IMR-90 (cell line): ENCODE results near the gene TRIM22. TPM values are rescaled to one million over a fixed set of nuclear protein-coding genes. Genes with fewer than 3 reads are reported as not detected.

Experiments
- ATAC-seq: fragments of 200-7000 bp; cut with Tn5 transposase; 2 replicates; pipeline ENCODE4 v1.9.1; 2020; ENCODE audit warnings: low read depth, mild to moderate bottlenecking, moderate library complexity
- BruUV-seq: library from RNA; stranded (reverse); fragments of 400-500 nt; replicated peaks from 2 replicates; lab custom pipeline; 2021; lab: Mats Ljungman, UMichigan
- CTCF ChIA-PET: fragments of 300-600 bp; formaldehyde crosslinking; extraction: SDS; loops from one replicate; lab custom pipeline; 2021; ENCODE audit warnings: antibody characterized with exemption; lab: Yijun Ruan, JAX
- POLR2A ChIA-PET: fragments of 300-600 bp; sonication (Branson Sonifier 250); formaldehyde crosslinking; loops from one replicate; lab custom pipeline; 2022; ENCODE audit warnings: antibody characterized with exemption; ENCODE audit not compliant: unreplicated experiment; lab: Charles Lee
- DNase-seq: peaks from one replicate; pipeline ENCODE4 v3.0.0; 2013
- H2AFZ ChIP-seq: replicated peaks from 2 replicates; pipeline ENCODE3; 2013; ENCODE audit warnings: low read length, mild to moderate bottlenecking; ENCODE audit not compliant: poor library complexity
- H2AK5ac ChIP-seq: 2 replicates; pipeline ENCODE4 v1.6.1; 2013; ENCODE audit warnings: low read depth, low read length, inconsistent platforms
- H2AK9ac ChIP-seq: replicated peaks from 2 replicates; pipeline ENCODE3; 2013; ENCODE audit warnings: mild to moderate bottlenecking, low read depth, low read length, moderate library complexity; ENCODE audit not compliant: poor library complexity
- H2BK120ac ChIP-seq: 2 replicates; pipeline ENCODE4 v1.6.1; 2013; ENCODE audit warnings: low read depth, low read length, inconsistent platforms
- H2BK15ac ChIP-seq: 3 replicates; pipeline ENCODE4 v1.6.1; 2013; ENCODE audit warnings: low read depth, low read length, inconsistent platforms
- H2BK20ac ChIP-seq: 2 replicates; pipeline ENCODE4 v1.6.1; 2013; ENCODE audit warnings: low read depth, mild to moderate bottlenecking, inconsistent platforms, low read length, moderate library complexity
- H2BK5ac ChIP-seq: 2 replicates; pipeline ENCODE4 v1.6.1; 2013; ENCODE audit warnings: mild to moderate bottlenecking, low read depth, low read length, inconsistent platforms; ENCODE audit not compliant: poor library complexity, severe bottlenecking
- H3K14ac ChIP-seq: replicated peaks from 2 replicates; pipeline ENCODE4 v1.6.1; 2013; ENCODE audit warnings: low read depth, low read length, inconsistent platforms
- H3K18ac ChIP-seq: 2 replicates; pipeline ENCODE4 v1.6.1; 2013; ENCODE audit warnings: low read depth, low read length, control low read depth
- H3K23ac ChIP-seq: 2 replicates; pipeline ENCODE4 v1.6.1; 2013; ENCODE audit warnings: low read depth, low read length, inconsistent platforms
- H3K27ac ChIP-seq: 2 replicates; pipeline ENCODE4 v1.5.1; 2013; ENCODE audit warnings: mild to moderate bottlenecking, control low read depth, low read length; ENCODE audit not compliant: insufficient read depth
- H3K27me3 ChIP-seq: 2 replicates; pipeline ENCODE4 v1.6.1; 2013; ENCODE audit warnings: low read length; ENCODE audit not compliant: control insufficient read depth, insufficient read depth
- H3K36me3 ChIP-seq: 2 replicates; pipeline ENCODE4 v1.6.1; 2013; ENCODE audit warnings: low read length, mixed read lengths; ENCODE audit not compliant: control insufficient read depth, insufficient read depth
- H3K4ac ChIP-seq: 2 replicates; pipeline ENCODE4 v1.6.1; 2013; ENCODE audit warnings: low read depth, low read length, inconsistent platforms
- H3K4me1 ChIP-seq: 2 replicates; pipeline ENCODE4 v1.6.1; 2013; ENCODE audit warnings: low read length, mixed read lengths; ENCODE audit not compliant: control insufficient read depth, insufficient read depth
- H3K4me2 ChIP-seq: 2 replicates; pipeline ENCODE4 v1.6.1; 2013; ENCODE audit warnings: low read depth, mild to moderate bottlenecking, control low read depth, low read length, moderate library complexity
- H3K4me3 ChIP-seq: 2 replicates; pipeline ENCODE4 v1.5.1; 2013; ENCODE audit warnings: low read depth, mild to moderate bottlenecking, control low read depth, low read length, moderate library complexity; ENCODE audit not compliant: insufficient read depth
- H3K56ac ChIP-seq: 2 replicates; pipeline ENCODE4 v1.6.1; 2013; ENCODE audit warnings: low read length, inconsistent platforms; ENCODE audit not compliant: insufficient read depth; ENCODE audit errors: extremely low read depth
- H3K79me1 ChIP-seq, 2 experiments: 2 replicates each; pipeline ENCODE4 v1.6.1; 2013; ENCODE audit warnings: low read length in 2 of 2, inconsistent platforms in 1 of 2, low read depth in 1 of 2
- H3K9ac ChIP-seq: 2 replicates; pipeline ENCODE4 v1.6.1; 2013; ENCODE audit warnings: low read depth, low read length, control low read depth
- H3K9me1 ChIP-seq: 2 replicates; pipeline ENCODE4 v1.6.1; 2013; ENCODE audit warnings: low read length, inconsistent platforms; ENCODE audit not compliant: insufficient read depth
- H3K9me3 ChIP-seq: 2 replicates; pipeline ENCODE4 v1.6.1; 2013; ENCODE audit warnings: low read length; ENCODE audit not compliant: control insufficient read depth, insufficient read depth
- H4K20me1 ChIP-seq: 2 replicates; pipeline ENCODE4 v1.6.1; 2013; ENCODE audit warnings: low read length, inconsistent platforms; ENCODE audit not compliant: insufficient read depth
- H4K5ac ChIP-seq: 2 replicates; pipeline ENCODE4 v1.6.1; 2013; ENCODE audit warnings: mild to moderate bottlenecking, low read depth, low read length, control low read depth
- H4K8ac ChIP-seq, 2 experiments: 2 replicates each; pipeline ENCODE4 v1.6.1; 2013; ENCODE audit warnings: low read depth in 2 of 2, low read length in 2 of 2, control low read depth in 1 of 2, inconsistent platforms in 1 of 2
- H4K91ac ChIP-seq: 2 replicates; pipeline ENCODE4 v1.6.1; 2013; ENCODE audit warnings: low read depth, low read length, inconsistent platforms; ENCODE audit not compliant: insufficient read depth
- CEBPB ChIP-seq: IDR thresholded peaks from 2 replicates; pipeline ENCODE4 v1.6.1; 2012; ENCODE audit warnings: low read depth, low read length, improper control_type of control experiment
- MAFK ChIP-seq: IDR thresholded peaks from 2 replicates; pipeline ENCODE4 v1.6.1; 2012; ENCODE audit warnings: low read depth, low read length, improper control_type of control experiment
- POLR2A ChIP-seq: IDR thresholded peaks from 2 replicates; pipeline ENCODE4 v1.6.1; 2012; ENCODE audit warnings: mild to moderate bottlenecking, low read depth, low read length
- RAD21 ChIP-seq: IDR thresholded peaks from 2 replicates; pipeline ENCODE4 v1.6.1; 2012; ENCODE audit warnings: low read length, improper control_type of control experiment
- dilution Hi-C: fragments of 300-500 bp; cut with HindIII; formaldehyde crosslinking; loops from one replicate; pipeline ENCODE4 v1.14.3; 2018; ENCODE audit warnings: low sequenced_read_pairs; ENCODE audit not compliant: unreplicated experiment
- in situ Hi-C: fragments of 300-500 bp; cut with MboI; formaldehyde crosslinking; loops from 3 replicates; pipeline ENCODE4 v1.14.3; 2019; ENCODE audit warnings: low sequenced_read_pairs, inconsistent platforms, mixed read lengths
- intact Hi-C: fragments of 100-400 bp; cut with micrococcal nuclease; formaldehyde crosslinking; loops from 2 replicates; pipeline ENCODE4 v1.10.0; 2022
- polyA plus RNA-seq, 3 experiments: library from polyadenylated mRNA; depleted of rRNA; stranded (reverse); fragments of >200 nt; gene quantifications; 2 replicates each; pipeline ENCODE4 v1.2.3, GENCODE V29; 2012; ENCODE audit warnings: low replicate concordance in 1 of 3
- total RNA-seq: library from RNA; depleted of rRNA; stranded (reverse); fragments of >200 nt; gene quantifications from 2 replicates; pipeline ENCODE4 v1.2.3, GENCODE V29; 2012

The TRIM22 gene
- total and polyA plus RNA-seq, 2 of the 4 experiments (the other 2 are of a cell fraction): 43.6 to 46.8 TPM

DNA sequence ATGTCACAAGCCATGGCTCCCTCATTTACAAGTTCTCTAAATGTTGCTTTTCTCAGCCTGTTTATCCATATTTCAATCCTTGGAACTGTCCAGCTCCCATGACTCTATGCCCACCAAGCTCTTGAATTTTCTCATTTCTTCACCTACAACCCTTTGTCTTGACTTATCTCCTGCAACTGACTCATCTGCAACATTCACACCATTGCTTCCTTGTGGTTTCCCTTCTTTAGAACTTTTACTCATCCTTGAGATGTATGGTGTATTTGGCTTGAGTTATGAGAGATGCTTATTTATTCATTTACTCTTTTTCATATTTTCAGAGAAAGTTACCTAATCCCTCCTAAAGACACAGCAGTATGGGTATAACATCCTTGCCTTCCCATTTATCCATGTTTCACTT is 46.0 kb upstream of the TRIM22 start:
- Histone ChIP-seq H2BK15ac (no peak overlapping the region), H3K23ac (no peak overlapping the region), H4K91ac (no peak overlapping the region), H3K9me3 (no peaks in the 10 kb centered on the region), H3K27me3 (no peaks in the 10 kb centered on the region), H4K5ac (no peak overlapping the region), H3K14ac (no peak overlapping the region), H2AFZ (no peak overlapping the region), H3K4me2 (no peak overlapping the region), H3K36me3 (peaks cover 3% of the 10 kb centered on the region), H2BK20ac (no peak overlapping the region), H3K27ac (no peak overlapping the region), H3K79me1 (no peaks in the 10 kb centered on the region), H3K9ac (no peak overlapping the region), H2AK5ac (no peak overlapping the region), H3K4me1 (0 out of 2 replicates have a peak, but pooled peaks cover 1% of the 10 kb centered on the region), H3K4ac (no peak overlapping the region), H4K8ac (no peak overlapping the region), H2AK9ac (no peak overlapping the region), H2BK5ac (no peak overlapping the region), H3K4me3 (no peak overlapping the region), H4K20me1 (no peaks in the 10 kb centered on the region), H3K18ac (no peak overlapping the region), H3K56ac (no peak overlapping the region), H3K9me1 (no peaks in the 10 kb centered on the region), H2BK120ac (no peak overlapping the region)
- no peak for TF ChIP-seq CEBPB
- no peak for TF ChIP-seq POLR2A
- TF ChIP-seq MAFK: no peak
- TF ChIP-seq RAD21: no peak
- ATAC-seq: no peak
- CTCF ChIA-PET: no interaction called here
- dilution Hi-C loops (no loop called here), in situ Hi-C loops (no loop called here), intact Hi-C loops (no loop called here)
- TSS peak; percentile 77 for BruUV-seq
- POLR2A ChIA-PET: interaction anchor here (0.5 kb wide), 1 partner anchor 9 kb away, joined by 3 read pairs; no protein-coding TSS in a partner anchor
- no peak for DNase-seq
